Heart left ventricle (tissue), 16 donors: ENCODE results near the gene ICE1. TPM values are rescaled to one million over a fixed set of nuclear protein-coding genes. Genes with fewer than 3 reads are reported as not detected.
A peak's percentile ranks its signal among the peaks of the same experiment; 100 is the strongest.

Experiments used
- ATAC-seq, 4 donors: fragments of 200-7000 bp; cut with Tn5 transposase; one replicate each; pipeline ENCODE4 v1.9.1; 2020 to 2022; ENCODE audit warnings: moderate library complexity in 4 of 4, mild to moderate bottlenecking in 3 of 4, moderate number of reproducible peaks in 1 of 4
- DNase-seq, 5 donors: peaks; one replicate each; pipeline ENCODE4 v3.0.0-alpha.2; 2020
- H3K27ac ChIP-seq, 12 donors: fragments of 200-600 bp; sonication (generic) in 4 of 12; one replicate each; pipeline versions ENCODE4 v1.5.0 to v1.8.0; 2016 to 2022; ENCODE audit warnings: mild to moderate bottlenecking in 2 of 12
- H3K27me3 ChIP-seq, 9 donors: fragments of 200-600 bp; sonication (generic) in 2 of 9; one replicate each; pipeline versions ENCODE4 v1.5.1 to v1.8.0; 2016 to 2022; ENCODE audit warnings: mild to moderate bottlenecking in 3 of 9
- H3K36me3 ChIP-seq, 9 donors: fragments of 200-600 bp; sonication (generic) in 2 of 9; one replicate each; pipeline versions ENCODE4 v1.5.0 to v1.8.0; 2018 to 2022; ENCODE audit warnings: mild to moderate bottlenecking in 2 of 9
- H3K4me1 ChIP-seq, 12 donors: fragments of 200-600 bp; sonication (generic) in 4 of 12; one replicate each; pipeline versions ENCODE4 v1.5.0 to v1.8.0; 2016 to 2022; ENCODE audit warnings: mild to moderate bottlenecking in 3 of 12
- H3K4me3 ChIP-seq, 12 donors: fragments of 200-600 bp; sonication (generic) in 4 of 12; one replicate each; pipeline versions ENCODE4 v1.5.0 to v1.8.0; 2017 to 2022; ENCODE audit warnings: mild to moderate bottlenecking in 9 of 12, moderate library complexity in 4 of 12
- H3K9me3 ChIP-seq, 12 donors: fragments of 200-600 bp; sonication (generic) in 4 of 12; one replicate each; pipeline versions ENCODE4 v1.5.0 to v1.8.0; 2016 to 2022; ENCODE audit warnings: mild to moderate bottlenecking in 1 of 12
- POLR2A ChIP-seq, 2 donors: fragments of 450-650 bp; IDR thresholded peaks; one replicate each; pipeline ENCODE4 v1.6.1; 2017; ENCODE audit warnings: antibody characterized with exemption in 2 of 2, mild to moderate bottlenecking in 2 of 2, moderate library complexity in 2 of 2
- WGBS, 4 donors: extraction: QIAGEN DNeasy Blood & Tissue Kit in 2 of 4; methylation state at CpG; one replicate each; pipeline versions ENCODE4 v1.1.5 to v1.1.7; 2013 to 2018; 5-methylcytosine and 5-hydroxymethylcytosine counted together
- intact Hi-C, 10 donors: fragments of 100-400 bp; cut with DNase I; formaldehyde crosslinking; loops; one replicate each; pipeline versions ENCODE4 v1.11.1 to v1.14.2; 2022
- polyA plus RNA-seq, 2 donors: library from polyadenylated mRNA; stranded (reverse); fragments of 200-250 nt; gene quantifications; one replicate each; pipeline ENCODE4 v1.2.3, GENCODE V29; 2013
- total RNA-seq, 9 donors: library from RNA; depleted of rRNA in 2 of 9; stranded (reverse); fragments of >200 nt in 2 of 9; fragmentation: NEBNext Ultra II Directional in 3 of 9; extraction: Animal tissue kit (Norgen Biotek cat#: 25700) in 3 of 9; gene quantifications; one replicate each; pipeline versions ENCODE4 v1.1.0 to v1.2.4, GENCODE V29; 2016 to 2023
- TF ChIP-seq, protein P1 (sequence below), 12 donors: fragments of 200-600 bp; sonication (generic) in 4 of 12; IDR thresholded peaks; one replicate each; pipeline versions ENCODE4 v1.5.0 to v1.8.0; 2018 to 2022; ENCODE audit warnings: antibody characterized with exemption in 12 of 12, mild to moderate bottlenecking in 5 of 12
- donor health status: ischemic (EF 13 %, LVEDD 7.1; RV severe dilation, severe dysfunction).
- donor health status: healthy with polysubstance abuse.
- donor health status: DM: no; HTN: yes; CAD: no.
- donor health status: DM: no; HTN: no; CAD: no.
- donor health status: ischemic (EF 25% LVEDD 6.9; RV normal size, moderate dysfunction).
- donor health status: ischemic (EF 25% LVEDD 5.7; RV mildly dilated, moderate dysfunction).
- donor health status: healthy.
- donor health status: DM: yes; HTN: yes; CAD: no.
- donor health status: ischemic (EF 35%, LVEDD 5.7; RV mildly dilated, moderate dysfunction).
- donor health status: nonischemic (EF 11% LVEDD 7.7; RV severe dilation, severe dysfunction).
- donor health status: DM: yes; HTN: yes; CAD: no.
- donor health status: PGD.
- donor health status: ischemic (EF 29% LVEDD 5.4; RV normal size, mild dysfunction).
- donor health status: nonischemic (EF 23%, LVEDD 6.1; RV moderate dilation, normal function).

ICE1 gene
- total and polyA plus RNA-seq, 11 donors: 4.8 to 21.4 (median 18.7) TPM

DNA sequence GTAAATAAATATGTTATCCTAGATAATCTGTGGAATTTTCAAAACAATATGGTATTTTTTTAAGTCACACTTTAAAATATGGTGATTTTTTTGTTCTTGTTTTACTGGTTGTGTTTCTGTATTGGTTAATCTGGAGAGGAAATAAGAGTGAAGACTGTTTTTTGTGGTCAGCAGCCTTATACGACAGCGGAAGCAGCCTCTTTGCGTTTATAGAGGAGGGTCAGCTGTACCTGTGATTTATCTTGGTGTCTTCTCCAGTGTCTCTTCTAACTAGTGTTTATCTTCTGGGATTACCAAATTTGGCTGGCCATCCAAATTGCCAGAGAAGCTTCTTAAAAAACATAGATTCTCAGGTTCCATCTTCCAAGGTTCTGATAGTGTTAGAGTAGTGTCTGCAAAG, 58.7 kb downstream of the ICE1 start:
- Histone ChIP-seq H3K36me3 (peaks cover 0 to 64% (median 43%) of the 10 kb centered on the region in 9 donors), H3K4me1 (peaks cover 0 to 9% (median 0%) of the 10 kb centered on the region in 12 donors), H3K27me3 (no peaks in the 10 kb centered on the region), H3K27ac (no peak overlapping the region), H3K9me3 (no peaks in the 10 kb centered on the region), H3K4me3 (no peak overlapping the region)
- no peak for DNase-seq
- intact Hi-C loops: no loop called here
- TF ChIP-seq, protein P1, sequence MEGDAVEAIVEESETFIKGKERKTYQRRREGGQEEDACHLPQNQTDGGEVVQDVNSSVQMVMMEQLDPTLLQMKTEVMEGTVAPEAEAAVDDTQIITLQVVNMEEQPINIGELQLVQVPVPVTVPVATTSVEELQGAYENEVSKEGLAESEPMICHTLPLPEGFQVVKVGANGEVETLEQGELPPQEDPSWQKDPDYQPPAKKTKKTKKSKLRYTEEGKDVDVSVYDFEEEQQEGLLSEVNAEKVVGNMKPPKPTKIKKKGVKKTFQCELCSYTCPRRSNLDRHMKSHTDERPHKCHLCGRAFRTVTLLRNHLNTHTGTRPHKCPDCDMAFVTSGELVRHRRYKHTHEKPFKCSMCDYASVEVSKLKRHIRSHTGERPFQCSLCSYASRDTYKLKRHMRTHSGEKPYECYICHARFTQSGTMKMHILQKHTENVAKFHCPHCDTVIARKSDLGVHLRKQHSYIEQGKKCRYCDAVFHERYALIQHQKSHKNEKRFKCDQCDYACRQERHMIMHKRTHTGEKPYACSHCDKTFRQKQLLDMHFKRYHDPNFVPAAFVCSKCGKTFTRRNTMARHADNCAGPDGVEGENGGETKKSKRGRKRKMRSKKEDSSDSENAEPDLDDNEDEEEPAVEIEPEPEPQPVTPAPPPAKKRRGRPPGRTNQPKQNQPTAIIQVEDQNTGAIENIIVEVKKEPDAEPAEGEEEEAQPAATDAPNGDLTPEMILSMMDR (IDR thresholded peaks at IDR 0.05): no peak
- TF ChIP-seq POLR2A (IDR thresholded peaks at IDR 0.05): no peak
- 88 to 94% (median 91%) methylated on average over 3 of the region's 3 CpGs for WGBS, 4 donors
- peak in 1 of 4 donors; percentile 22 for ATAC-seq

DNA sequence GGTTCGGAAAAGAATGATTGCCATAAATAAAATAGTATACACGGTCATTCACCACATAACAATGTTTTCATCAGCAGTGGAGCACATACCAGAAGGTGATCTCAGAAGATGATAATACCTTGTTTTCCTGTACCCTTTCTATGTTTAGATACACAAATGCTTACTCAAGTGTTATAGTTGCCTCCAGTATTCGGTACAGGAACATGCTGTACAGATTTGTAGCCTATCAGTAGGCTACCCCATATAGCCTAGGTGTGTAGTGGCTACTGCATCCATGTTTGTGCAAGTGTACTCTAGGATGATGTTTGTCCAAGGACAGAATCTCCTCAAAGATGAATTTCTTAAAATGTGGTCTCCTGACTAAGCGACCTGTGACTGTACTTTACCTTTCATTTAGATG, 59.2 kb downstream of the ICE1 start:
- Histone ChIP-seq H3K4me3 (no peak overlapping the region), H3K4me1 (peaks cover 0 to 9% (median 0%) of the 10 kb centered on the region in 12 donors), H3K27ac (no peak overlapping the region), H3K9me3 (no peaks in the 10 kb centered on the region), H3K27me3 (no peaks in the 10 kb centered on the region), H3K36me3 (peaks cover 0 to 64% (median 42%) of the 10 kb centered on the region in 9 donors)
- intact Hi-C loops: no loop called here
- TF ChIP-seq, protein P1 (IDR thresholded peaks at IDR 0.05): no peak
- no peak for TF ChIP-seq POLR2A (IDR thresholded peaks at IDR 0.05)
- DNase-seq (no peak), ATAC-seq (peak in 3 of 4 donors; percentile 65 to 67 (median 65))
- WGBS, 4 donors: 73 to 81% (median 78%) methylated on average over 4 of the region's 4 CpGs

DNA sequence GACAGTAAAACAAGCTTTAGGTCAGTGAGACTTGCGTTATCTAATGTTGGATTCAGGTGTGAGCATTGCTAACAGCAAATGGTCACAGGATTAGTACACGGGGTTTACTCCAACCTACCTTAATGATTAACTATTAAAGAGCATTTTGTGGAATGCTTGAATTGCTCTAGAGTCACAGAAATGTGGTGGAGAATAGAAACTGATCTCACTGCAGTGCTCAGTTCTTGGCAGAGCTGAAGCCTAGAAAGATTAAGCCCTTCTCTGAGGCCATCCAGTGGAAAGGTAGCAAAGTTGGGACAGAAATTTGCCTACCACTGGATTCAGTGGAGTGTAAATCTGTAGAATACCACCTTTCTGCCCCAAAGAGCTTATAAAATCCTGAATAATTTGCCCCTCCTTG, 60.9 kb downstream of the ICE1 start:
- Histone ChIP-seq H3K36me3 (peaks cover 0 to 64% (median 42%) of the 10 kb centered on the region in 9 donors), H3K27me3 (no peaks in the 10 kb centered on the region), H3K9me3 (no peaks in the 10 kb centered on the region), H3K4me1 (peaks cover 0 to 9% (median 0%) of the 10 kb centered on the region in 12 donors), H3K4me3 (no peak overlapping the region), H3K27ac (peak overlapping the region in 2 of 12 donors; percentile 34 to 51)
- DNase-seq (no peak), ATAC-seq (peak; percentile 59 to 83 (median 70))
- WGBS, 4 donors: 75 to 81% (median 80%) methylated on average over 2 of the region's 2 CpGs
- no peak for TF ChIP-seq POLR2A (IDR thresholded peaks at IDR 0.05)
- TF ChIP-seq, protein P1 (IDR thresholded peaks at IDR 0.05): no peak
- intact Hi-C loops: no loop called here

DNA sequence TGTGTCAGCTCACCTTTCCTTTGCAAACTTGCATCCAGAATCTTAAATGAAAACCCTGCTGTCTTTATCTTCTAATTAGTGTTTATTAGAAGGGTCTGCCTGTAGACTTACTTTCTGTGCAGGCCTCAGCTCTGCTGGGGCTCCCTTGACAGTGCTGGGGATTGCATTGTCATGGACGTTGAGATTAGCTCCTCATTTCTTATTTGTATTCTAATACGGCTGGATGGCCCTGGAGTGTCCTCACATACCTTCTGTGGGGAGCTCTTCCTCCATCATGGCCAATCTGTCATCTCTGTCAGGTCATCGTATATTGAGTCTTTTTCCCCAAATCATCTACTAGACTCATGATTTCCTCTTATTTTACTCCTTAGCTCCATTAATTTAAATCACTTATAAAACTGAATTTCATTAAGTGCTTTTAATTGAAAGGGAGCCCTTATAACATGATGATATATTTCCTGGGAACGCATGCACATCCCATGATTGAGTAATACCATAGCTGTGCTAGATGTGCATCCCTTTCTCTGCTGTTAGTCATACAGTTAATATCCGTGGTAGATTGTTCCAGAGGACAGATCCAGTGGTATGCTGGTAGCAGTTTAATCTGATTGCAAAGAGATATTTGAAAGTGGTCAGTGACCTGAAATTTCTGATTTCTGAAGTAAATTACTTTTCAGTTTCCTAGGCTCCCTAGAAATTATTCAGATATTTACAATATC, 61.6 kb downstream of the ICE1 start:
- Histone ChIP-seq H3K4me1 (peaks cover 0 to 9% (median 0%) of the 10 kb centered on the region in 12 donors), H3K36me3 (peaks cover 0 to 65% (median 41%) of the 10 kb centered on the region in 9 donors), H3K27ac (peak overlapping the region in 1 of 12 donors; percentile 34), H3K4me3 (no peak overlapping the region), H3K27me3 (no peaks in the 10 kb centered on the region), H3K9me3 (no peaks in the 10 kb centered on the region)
- DNase-seq (no peak), ATAC-seq (no peak)
- TF ChIP-seq, protein P1 (IDR thresholded peaks at IDR 0.05): no peak
- no peak for TF ChIP-seq POLR2A (IDR thresholded peaks at IDR 0.05)
- intact Hi-C loops: no loop called here
- 73 to 89% (median 82%) methylated on average over 5 of the region's 5 CpGs for WGBS, 4 donors
